Retina (tissue), 1 donor: ENCODE measurements around the gene ZBTB37.
"Not testable (repeated sequence)": the region's sequence is repeated elsewhere in the genome, so short reads cannot be mapped to it uniquely, and the experiment has no call there.

Experiments used
- DNase-seq: peaks from one replicate; pipeline ENCODE4 v3.0.0-alpha.2; 2016

ZBTB37 gene

GRCh38 chr1:173915596-173915995, 47.4 kb downstream of the ZBTB37 start:
- no peak for DNase-seq

- no peak for DNase-seq
Measured at GRCh38 chr1:173916667-173917066, 48.5 kb downstream of the ZBTB37 start.

GRCh38 chr1:173917149-173917548, 49.0 kb downstream of the ZBTB37 start, which contains the start of gene SERPINC1:
SERPINC1 (minus strand) TSS chr1:173917327; CDS start chr1:173917259, 68 bp downstream.
- no peak for DNase-seq

GRCh38 chr1:173917635-173918493, 49.7 kb downstream of the ZBTB37 start:
- DNase-seq, result no peak

GRCh38 chr1:173920861-173921260, 52.7 kb downstream of the ZBTB37 start:
- DNase-seq, result no peak

- DNase-seq, result no peak
Measured at GRCh38 chr1:173925306-173926242, 57.4 kb downstream of the ZBTB37 start.

- not testable (repeated sequence) for DNase-seq
Measured at GRCh38 chr1:173930541-173930940, 62.4 kb downstream of the ZBTB37 start.

- DNase-seq, result no peak
Measured at GRCh38 chr1:173934440-173934839, 66.3 kb downstream of the ZBTB37 start.

GRCh38 chr1:173937062-173937461, 68.9 kb downstream of the ZBTB37 start:
- DNase-seq, result no peak

- no peak for DNase-seq
Measured at GRCh38 chr1:173946380-173946921, 78.3 kb downstream of the ZBTB37 start.

- no peak for DNase-seq
Measured at GRCh38 chr1:173948594-173948993, 80.4 kb downstream of the ZBTB37 start.
